SK-N-SH treated with all-trans-retinoic acid at 6 μM for 48 hours (cell line): Measurements from ENCODE around the gene OR4D2.

ENCODE experiments used
- CREB5 ChIP-seq: fragments of 250-450 bp; sonication (Bioruptor Pico); IDR thresholded peaks from 2 replicates; pipeline ENCODE4 v1.5.1; 2020; ENCODE audit warnings: low read depth, mild to moderate bottlenecking, moderate library complexity
- ESRRG ChIP-seq: fragments of 250-450 bp; sonication (Bioruptor Pico); IDR thresholded peaks from 2 replicates; pipeline ENCODE4 v1.6.1; 2021; ENCODE audit warnings: mild to moderate bottlenecking
- PATZ1 ChIP-seq: fragments of 250-450 bp; sonication (Bioruptor Pico); IDR thresholded peaks from 2 replicates; pipeline ENCODE4 v1.8.0; 2020; ENCODE audit warnings: mild to moderate bottlenecking, moderate library complexity, borderline replicate concordance
- TSHZ2 ChIP-seq: fragments of 250-450 bp; sonication (Bioruptor Pico); IDR thresholded peaks from 2 replicates; pipeline ENCODE4 v1.5.0; 2020; ENCODE audit warnings: mild to moderate bottlenecking, moderate library complexity
- ZC3H10 ChIP-seq: fragments of 250-450 bp; sonication (Bioruptor Pico); IDR thresholded peaks from 2 replicates; pipeline ENCODE4 v1.5.1; 2021; ENCODE audit warnings: mild to moderate bottlenecking, moderate library complexity
- ZNF565 ChIP-seq: fragments of 450-650 bp; formaldehyde crosslinking; conservative IDR thresholded peaks from 2 replicates; pipeline ENCODE4 v1.5.0; 2020; ENCODE audit warnings: low read depth, mild to moderate bottlenecking, moderate library complexity

GRCh38 chr17:58193641-58194255 lies 27.0 kb downstream of the OR4D2 start:
- TF ChIP-seq ZC3H10 (CRISPR knock-in tag): no peak
- TF ChIP-seq TSHZ2 (CRISPR knock-in tag): no peak
- TF ChIP-seq ESRRG (CRISPR knock-in tag): no peak
- TF ChIP-seq CREB5 (CRISPR knock-in tag): no peak
- TF ChIP-seq PATZ1: no peak
- no peak for TF ChIP-seq ZNF565 (CRISPR knock-in tag)
